ENCODE measurements around the gene LGALS14. TPM values are rescaled to one million over a fixed set of nuclear protein-coding genes. Genes with fewer than 3 reads are reported as not detected.
A peak's percentile ranks its signal among the peaks of the same experiment; 100 is the strongest.
"Not testable (repeated sequence)": the region's sequence is repeated elsewhere in the genome, so short reads cannot be mapped to it uniquely, and the experiment has no call there.

Gene LGALS14, protein sequence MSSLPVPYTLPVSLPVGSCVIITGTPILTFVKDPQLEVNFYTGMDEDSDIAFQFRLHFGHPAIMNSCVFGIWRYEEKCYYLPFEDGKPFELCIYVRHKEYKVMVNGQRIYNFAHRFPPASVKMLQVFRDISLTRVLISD
- not detected for total RNA-seq (ENCODE audit: insufficient read depth, low replicate concordance)

DNA sequence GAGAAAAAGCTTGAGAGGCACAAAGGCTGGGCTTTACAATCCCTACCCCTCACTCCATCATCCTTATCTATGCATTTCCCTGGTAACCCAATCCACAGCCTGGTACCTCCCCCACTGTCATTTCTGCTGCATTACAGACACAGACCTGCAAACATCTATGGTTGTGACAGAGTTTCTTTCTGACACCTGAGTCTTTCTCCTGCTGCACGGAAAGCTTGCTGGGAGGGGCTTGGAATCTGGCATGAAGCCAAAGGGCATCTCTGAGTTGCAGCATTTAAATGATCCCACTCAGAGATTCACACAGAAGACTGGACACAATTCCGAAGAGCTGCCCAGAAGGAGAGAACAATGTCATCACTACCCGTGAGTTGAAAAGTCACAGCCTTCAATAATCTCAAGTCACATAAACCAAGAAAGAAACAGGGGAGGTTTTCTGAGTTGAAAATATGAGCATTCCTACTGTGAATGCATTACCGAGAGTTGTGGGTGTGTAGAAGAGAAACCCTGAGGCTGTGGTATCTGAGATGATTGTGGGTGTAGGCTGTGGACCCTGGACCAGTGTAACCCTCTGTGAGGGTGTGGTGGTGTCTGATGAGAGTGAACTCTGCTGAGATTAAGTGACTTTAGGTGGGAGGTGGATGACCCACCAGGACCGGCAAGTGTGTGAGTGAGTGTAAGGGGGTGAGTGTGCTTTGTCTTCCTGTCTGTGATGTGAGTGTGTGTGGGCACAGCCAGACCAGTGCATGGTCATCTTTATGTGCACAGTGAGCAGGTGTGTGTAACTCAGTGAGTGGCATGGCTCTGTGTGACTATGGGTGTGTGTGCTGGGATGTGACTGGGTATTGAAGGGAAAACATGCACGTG lies at the start of gene LGALS14:
Gene LGALS14 (plus strand): TSS at position 301 of the 864 bp plus-strand sequence. CDS start 48 bp downstream, at position 349.
- no peak for DNase-seq (ENCODE audit: low spot score)

DNA sequence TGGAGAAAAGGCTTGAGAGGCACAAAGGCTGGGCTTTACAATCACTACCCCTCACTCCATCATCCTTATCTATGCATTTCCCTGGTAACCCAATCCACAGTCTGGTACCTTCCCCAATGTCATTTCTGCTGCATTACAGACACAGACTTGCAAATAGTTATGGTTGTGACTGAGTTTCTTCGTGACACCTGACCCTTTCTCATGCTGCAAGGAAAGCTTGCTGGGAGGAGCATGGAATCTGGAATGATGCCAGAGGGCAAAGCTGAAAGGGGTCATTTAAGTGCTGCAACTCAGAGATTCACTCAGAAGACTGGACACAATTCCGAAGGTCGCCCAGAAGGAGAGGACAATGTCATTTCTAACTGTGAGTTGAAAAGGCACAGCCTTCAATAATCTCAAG lies 48.7 kb upstream of the LGALS14 start, which contains the start of gene LGALS16:
Gene LGALS16 (plus strand): TSS at position 301 of the 400 bp plus-strand sequence. CDS start 49 bp downstream, at position 350.
- DNase-seq (ENCODE audit: low spot score): no peak

DNA sequence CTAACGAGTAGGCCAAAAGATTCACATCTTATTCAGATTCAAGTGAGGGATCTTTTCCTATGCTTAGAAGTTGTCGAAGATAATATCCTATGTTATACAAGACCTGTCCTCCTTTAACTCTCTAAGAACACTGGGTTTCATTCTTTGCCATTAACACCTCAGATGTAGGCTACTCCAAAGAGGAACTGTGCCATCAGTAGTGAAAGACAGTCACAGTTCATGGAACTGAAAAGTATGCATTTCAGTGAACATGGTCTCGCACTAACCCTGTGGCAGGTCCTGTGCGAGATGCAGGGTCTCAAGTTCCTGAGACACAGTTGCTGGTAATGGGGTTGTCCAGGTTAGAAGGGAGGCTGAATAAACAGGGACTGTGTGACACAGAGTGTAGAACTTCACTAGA lies 44.5 kb upstream of the LGALS14 start:
- no peak for DNase-seq (ENCODE audit: low spot score)

- no peak for DNase-seq (ENCODE audit: low spot score)
Observed at GRCh38 chr19:39660661-39661060, 43.6 kb upstream of the LGALS14 start.

DNA sequence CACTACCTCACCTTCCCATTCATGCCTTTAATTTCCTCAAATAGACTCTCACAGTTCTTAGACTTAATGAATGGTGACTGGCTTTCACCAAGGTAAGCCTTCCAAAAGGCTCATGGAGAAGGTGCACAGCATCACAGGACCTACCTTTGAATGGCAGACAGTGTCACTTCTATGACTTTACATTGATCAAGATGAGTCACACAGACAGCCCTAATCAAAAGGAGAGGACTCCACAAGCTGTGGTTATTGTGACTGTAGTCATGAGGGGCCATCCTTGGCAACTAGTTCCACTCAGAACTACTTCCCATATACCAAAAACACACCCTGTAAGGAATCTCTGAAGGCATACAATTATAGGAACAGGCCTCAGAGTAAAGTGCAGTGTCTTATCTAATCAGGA lies 42.7 kb upstream of the LGALS14 start:
- DNase-seq (ENCODE audit: low spot score): no peak

GRCh38 chr19:39669860-39670259 lies 34.4 kb upstream of the LGALS14 start:
- not testable (repeated sequence) for DNase-seq (ENCODE audit: low spot score)

- DNase-seq (ENCODE audit: low spot score): no peak
Observed at GRCh38 chr19:39670998-39671397, 33.3 kb upstream of the LGALS14 start.

DNA sequence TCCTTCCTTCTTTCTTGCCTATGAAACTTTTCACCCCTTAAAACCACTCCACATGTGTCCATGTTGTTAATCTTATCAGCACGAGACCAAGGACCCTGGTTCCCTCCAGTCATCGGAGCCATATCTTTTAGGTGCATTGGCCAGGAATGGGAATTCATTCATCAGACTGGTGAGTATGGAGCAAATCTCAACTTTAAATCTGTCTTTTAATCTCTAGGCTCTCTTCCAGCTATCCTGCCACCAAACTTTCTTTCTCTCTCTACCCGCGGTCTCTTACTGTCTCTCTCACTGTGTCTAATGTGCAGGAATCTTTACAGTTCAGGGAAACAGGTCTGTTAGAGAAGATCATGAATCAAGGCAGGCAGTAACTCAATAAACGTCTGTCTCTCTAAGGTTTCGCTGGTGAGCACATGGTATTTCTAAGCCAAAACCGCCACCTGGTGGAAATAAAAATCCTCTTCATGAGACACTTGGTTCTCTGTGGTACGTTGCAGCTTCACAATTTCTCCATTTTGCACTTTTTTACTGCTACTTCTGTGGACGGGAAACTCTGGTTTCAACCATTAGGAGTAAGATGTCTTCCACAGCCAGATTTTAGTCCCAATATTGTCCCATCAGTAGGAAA lies 32.4 kb upstream of the LGALS14 start:
- peak; percentile 45 for DNase-seq (ENCODE audit: low spot score)

DNA sequence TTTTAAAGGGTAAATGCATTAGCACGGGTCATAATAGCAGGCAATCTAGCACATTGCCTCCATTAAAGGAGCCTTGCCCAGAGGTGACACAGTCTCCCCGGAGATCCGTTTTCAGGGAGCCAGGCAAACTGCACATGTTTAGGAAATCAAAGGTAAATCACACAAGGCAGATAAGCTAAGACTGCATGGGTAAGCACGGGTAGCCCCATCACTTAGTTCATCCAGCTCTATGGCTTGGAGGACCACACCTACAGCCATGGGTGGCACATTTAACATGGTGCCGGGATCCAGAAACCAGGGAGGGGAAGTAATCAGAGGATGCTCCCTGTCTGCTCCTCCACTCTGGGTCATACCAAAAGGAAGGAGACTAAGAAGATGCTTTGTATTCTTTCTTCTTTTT lies 31.8 kb upstream of the LGALS14 start:
- no peak for DNase-seq (ENCODE audit: low spot score)

GRCh38 chr19:39673862-39674261 lies 30.4 kb upstream of the LGALS14 start:
- not testable (repeated sequence) for DNase-seq (ENCODE audit: low spot score)

DNA sequence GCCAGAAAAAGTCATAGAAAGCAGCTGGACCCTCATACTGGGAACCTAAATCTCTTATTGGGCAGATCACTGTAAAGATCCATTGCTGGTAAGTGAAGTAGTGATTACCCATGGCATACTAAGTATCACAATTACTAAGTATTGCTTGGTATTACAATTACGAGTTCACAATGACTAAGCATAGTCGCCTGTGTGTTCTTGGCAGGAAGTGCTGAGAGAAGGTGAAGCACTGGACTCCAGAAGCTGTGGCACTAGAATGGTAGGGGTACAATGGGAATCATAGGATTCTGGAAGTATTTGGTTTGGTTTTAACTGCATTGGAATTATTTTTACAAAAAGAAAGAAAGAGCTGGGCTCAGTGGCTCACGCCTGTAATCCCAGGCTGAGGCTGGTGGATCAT lies 28.3 kb upstream of the LGALS14 start:
- DNase-seq (ENCODE audit: low spot score): no peak

DNA sequence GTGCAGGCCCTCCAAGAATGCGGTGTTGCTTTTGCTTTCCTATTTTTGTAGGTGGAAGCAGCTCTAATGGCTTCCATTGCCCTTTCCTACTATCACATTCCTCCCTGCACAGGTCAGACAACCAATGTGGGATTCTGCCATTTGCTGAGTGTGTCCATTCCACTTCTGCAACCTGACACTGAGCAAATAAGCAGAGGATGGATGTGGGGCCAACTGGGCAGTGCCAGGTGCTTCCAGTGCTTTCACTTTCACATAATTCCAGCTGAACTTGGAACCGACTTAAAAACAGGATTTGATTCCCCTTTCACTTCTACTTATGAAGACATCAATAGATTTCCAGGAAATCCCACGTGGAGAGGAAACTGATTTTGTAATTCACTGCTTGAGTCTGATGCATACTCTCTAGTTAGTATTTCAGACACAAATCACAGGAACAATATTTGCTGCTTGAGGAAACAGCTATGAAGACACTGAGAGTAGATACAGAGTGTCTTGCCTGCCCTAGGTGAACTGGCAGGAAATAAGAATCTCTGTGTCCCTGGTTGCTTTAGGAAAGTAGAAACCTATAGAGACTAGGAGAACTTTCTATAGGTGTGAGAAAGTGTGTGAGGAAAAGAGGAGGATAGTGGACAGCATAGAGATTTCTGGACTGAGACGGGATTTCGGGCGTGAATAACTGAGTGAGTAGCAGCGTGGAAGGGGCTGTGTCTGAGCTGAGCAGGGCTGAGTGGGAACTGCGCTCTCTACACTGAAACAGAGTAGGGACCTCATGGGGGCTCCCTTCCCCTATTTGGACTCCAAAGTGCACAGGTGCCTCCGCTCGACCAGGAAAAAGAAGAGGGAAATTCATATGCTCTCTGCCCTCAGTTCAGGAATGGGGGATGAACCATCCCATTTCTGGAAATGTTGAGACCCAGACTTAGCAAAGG lies 26.1 kb upstream of the LGALS14 start:
- DNase-seq (ENCODE audit: low spot score): no peak

- DNase-seq (ENCODE audit: low spot score): peak; percentile 8
Observed at GRCh38 chr19:39679056-39679790, 25.1 kb upstream of the LGALS14 start.

GRCh38 chr19:39679791-39680168 lies 24.5 kb upstream of the LGALS14 start:
- DNase-seq (ENCODE audit: low spot score): no peak

- DNase-seq (ENCODE audit: low spot score): no peak
Observed at GRCh38 chr19:39680593-39680992, 23.7 kb upstream of the LGALS14 start.

GRCh38 chr19:39681416-39681815 lies 22.9 kb upstream of the LGALS14 start:
- no peak for DNase-seq (ENCODE audit: low spot score)

- DNase-seq (ENCODE audit: low spot score): no peak
Observed at GRCh38 chr19:39684267-39684666, 20.0 kb upstream of the LGALS14 start.

GRCh38 chr19:39686739-39687138 lies 17.5 kb upstream of the LGALS14 start:
- DNase-seq (ENCODE audit: low spot score): no peak

DNA sequence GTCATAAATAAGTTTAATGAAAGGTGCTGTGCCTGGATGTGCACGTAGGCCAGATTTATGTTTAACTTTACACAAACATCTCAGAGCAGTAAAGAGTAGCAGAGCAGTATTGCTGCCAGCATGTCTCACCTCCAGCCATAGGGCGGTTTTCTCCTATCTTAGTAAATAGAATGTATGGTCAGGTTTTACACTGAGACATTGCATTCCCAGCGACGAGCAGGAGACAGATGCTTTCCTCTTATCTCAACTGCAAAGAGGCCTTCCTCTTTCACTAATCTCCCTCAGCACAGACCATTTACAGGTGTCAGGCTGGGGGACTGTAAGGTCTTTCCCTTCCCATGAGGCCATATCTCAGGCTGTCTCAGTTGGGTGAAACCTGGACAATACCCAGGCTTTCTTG lies 15.6 kb upstream of the LGALS14 start:
- not testable (repeated sequence) for DNase-seq (ENCODE audit: low spot score)

DNA sequence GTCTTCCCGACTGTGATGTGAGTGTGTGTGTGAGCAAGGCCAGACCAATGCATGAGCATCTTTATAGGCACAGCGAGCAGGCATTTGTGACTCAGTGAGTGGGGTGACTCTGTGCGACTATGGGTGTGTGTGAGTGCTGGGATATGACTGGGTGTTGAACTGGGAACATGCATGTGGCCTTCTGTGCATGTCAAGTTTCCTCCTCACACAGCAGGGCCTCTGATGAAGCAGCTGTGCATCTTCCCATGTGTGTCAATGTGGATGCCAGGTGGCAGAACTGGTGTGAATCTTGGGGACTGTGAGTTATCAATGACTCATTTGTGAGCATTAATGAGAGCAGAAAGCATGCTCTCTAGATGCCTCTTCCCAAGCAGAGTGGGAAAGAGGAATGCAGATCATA lies 12.1 kb upstream of the LGALS14 start:
- DNase-seq (ENCODE audit: low spot score): no peak

DNA sequence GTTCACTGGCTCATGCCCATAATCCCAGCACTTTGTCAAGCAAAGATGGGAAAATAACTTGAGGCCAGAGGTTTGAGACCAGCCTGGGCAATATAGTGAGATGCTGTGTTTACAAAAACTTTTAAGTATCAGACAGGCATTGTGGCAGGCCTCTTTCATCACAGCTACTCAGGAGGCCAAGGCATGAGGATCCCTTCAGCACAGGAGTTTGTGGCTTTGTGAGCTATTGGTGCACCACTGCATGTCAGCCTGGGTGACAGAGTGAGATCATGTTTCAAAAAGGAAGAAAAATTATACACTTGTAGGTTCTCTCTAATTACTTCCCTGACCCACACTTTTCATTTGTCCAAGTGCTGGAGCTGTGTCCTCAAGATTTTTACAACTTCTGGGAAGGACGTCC lies 11.5 kb upstream of the LGALS14 start:
- no peak for DNase-seq (ENCODE audit: low spot score)
